HFFc6 (cell line): ENCODE results near the gene MED20. TPM values are rescaled to one million over a fixed set of nuclear protein-coding genes. Genes with fewer than 3 reads are reported as not detected.
A peak's percentile ranks its signal among the peaks of the same experiment; 100 is the strongest.

Experiments
- DNase-seq: peaks from one replicate; pipeline ENCODE4 v3.0.0-alpha.2; 2018
- H3K27ac Mint-ChIP-seq: 2 replicates; pipeline ENCODE4 v1.8.0; 2020; ENCODE audit warnings: mild to moderate bottlenecking, mixed read lengths
- H3K27me3 Mint-ChIP-seq: 2 replicates; pipeline ENCODE4 v1.8.0; 2021; ENCODE audit warnings: mild to moderate bottlenecking, moderate library complexity, mixed read lengths; ENCODE audit not compliant: insufficient read depth
- H3K36me3 Mint-ChIP-seq: 2 replicates; pipeline ENCODE4 v1.8.0; 2021; ENCODE audit warnings: low read depth, mixed read lengths
- H3K4me1 Mint-ChIP-seq: 2 replicates; pipeline ENCODE4 v1.8.0; 2020; ENCODE audit warnings: low read depth, mixed read lengths
- H3K4me3 Mint-ChIP-seq: 2 replicates; pipeline ENCODE4 v1.8.0; 2020; ENCODE audit warnings: mild to moderate bottlenecking, moderate library complexity, mixed read lengths
- H3K9me3 Mint-ChIP-seq: 2 replicates; pipeline ENCODE4 v1.8.0; 2020; ENCODE audit warnings: mild to moderate bottlenecking, mixed read lengths
- total RNA-seq, 6 experiments: library from RNA; stranded (reverse); fragmentation: NEBNext Ultra II Directional; extraction: Animal tissue kit (Norgen Biotek cat#: 25700); gene quantifications; 2 replicates in 1 of 6; 3 replicates in 5 of 6; pipeline ENCODE4 v1.2.3, GENCODE V29; 2021
- TF ChIP-seq, protein P1 (sequence below): fragments of 200-600 bp; sonication (generic); IDR thresholded peaks from 2 replicates; pipeline ENCODE4 v1.5.0; 2021; ENCODE audit warnings: antibody characterized with exemption, mild to moderate bottlenecking

The MED20 gene
- total RNA-seq, 6 experiments from 2014 or later = 22.8 to 28.4 (median 26.0) TPM

DNA sequence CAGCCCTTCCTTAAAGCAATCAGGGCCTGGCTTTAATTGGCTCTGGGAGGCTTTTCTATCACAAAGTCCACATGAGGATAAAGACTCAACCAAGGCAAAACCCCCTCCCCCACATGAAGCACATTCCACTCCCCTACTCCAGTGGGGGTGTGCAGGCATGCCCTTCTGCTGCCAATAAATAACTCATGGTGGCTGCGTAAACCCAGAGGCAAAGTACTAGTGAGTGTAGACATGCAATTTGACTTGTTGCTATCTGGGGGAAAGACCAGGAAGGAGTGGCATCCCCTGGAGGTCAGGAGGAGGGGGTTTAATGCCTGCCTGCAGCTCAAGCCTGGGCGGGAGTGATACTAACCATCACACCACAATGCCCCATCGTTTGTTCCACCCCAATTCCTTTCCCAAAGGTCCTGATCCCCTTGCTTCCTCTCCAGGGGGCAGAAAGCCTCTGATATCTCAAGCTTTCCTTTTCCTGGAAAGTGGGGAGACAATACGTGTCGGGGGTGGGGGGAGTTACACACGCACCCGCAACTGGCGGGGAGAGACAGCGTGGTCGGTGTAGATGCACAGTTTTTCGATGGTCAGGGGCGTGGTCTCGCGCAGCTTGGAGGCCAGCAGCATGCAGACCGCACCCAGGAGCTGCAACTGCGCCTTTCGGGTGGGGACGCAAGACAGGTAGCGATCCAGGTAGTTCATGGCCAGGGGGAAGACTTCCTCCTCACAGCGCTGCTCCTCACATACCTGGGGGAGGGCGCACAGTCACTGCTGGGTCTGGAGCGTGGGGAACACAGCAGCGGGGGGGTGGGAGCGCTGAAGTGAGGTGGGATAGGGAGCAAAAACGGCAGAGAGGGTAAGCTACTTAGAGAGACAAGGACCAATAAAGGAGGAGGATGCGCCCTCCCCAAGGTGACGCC, 19.2 kb upstream of the MED20 start:
- DNase-seq = peak; percentile 37
- TF ChIP-seq, protein P1, sequence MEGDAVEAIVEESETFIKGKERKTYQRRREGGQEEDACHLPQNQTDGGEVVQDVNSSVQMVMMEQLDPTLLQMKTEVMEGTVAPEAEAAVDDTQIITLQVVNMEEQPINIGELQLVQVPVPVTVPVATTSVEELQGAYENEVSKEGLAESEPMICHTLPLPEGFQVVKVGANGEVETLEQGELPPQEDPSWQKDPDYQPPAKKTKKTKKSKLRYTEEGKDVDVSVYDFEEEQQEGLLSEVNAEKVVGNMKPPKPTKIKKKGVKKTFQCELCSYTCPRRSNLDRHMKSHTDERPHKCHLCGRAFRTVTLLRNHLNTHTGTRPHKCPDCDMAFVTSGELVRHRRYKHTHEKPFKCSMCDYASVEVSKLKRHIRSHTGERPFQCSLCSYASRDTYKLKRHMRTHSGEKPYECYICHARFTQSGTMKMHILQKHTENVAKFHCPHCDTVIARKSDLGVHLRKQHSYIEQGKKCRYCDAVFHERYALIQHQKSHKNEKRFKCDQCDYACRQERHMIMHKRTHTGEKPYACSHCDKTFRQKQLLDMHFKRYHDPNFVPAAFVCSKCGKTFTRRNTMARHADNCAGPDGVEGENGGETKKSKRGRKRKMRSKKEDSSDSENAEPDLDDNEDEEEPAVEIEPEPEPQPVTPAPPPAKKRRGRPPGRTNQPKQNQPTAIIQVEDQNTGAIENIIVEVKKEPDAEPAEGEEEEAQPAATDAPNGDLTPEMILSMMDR = no peak
- Mint-ChIP-seq H3K9me3 (no peaks in the 10 kb centered on the region), H3K27ac (peak overlapping the region; percentile 77), H3K4me1 (peaks cover 52% of the 10 kb centered on the region), H3K4me3 (peak overlapping the region; percentile 94), H3K27me3 (no peaks in the 10 kb centered on the region; the same call in 1 of the 2 replicates), H3K36me3 (peaks cover 5% of the 10 kb centered on the region)

DNA sequence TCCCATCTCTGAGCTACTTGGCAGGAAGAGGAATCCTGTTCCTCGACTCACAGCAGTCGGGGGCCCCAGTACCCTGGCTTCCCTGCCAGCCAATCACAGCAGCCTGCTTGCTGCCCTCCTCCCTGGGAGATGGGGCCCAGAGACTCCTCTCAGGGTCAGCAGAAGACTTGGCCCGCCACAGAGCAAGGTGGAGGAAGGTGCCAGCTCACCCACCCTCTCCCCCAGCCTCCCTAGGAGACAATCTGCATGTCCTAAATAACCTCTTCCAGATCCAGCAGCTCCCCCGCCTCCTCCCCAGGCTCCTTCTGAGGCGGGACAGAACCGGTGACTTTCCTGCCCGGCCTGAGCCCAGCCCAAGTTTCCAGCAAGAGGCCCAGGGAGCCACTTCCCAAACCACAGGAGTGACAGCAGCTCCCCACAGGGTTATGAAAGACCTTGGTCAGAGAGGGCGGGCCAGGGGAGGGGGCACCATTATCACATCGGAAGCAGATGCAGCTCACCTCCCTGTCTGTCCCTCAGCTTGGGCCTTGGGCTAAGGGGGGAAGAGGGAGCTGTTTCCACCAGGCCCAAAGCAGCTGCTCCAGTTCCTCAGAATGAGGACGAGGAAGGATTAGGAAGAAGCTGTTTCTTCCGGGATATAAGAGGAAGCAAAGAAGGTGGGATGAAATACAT, 18.4 kb upstream of the MED20 start:
- H3K27ac Mint-ChIP-seq = peak overlapping the region; percentile 77
- peaks cover 9% of the 10 kb centered on the region for H3K36me3 Mint-ChIP-seq
- TF ChIP-seq, protein P1 = no peak
- DNase-seq = peak; percentile 35
- no peaks in the 10 kb centered on the region; the same call in 1 of the 2 replicates for H3K27me3 Mint-ChIP-seq
- H3K4me1 Mint-ChIP-seq = peaks cover 52% of the 10 kb centered on the region
- H3K9me3 Mint-ChIP-seq = no peaks in the 10 kb centered on the region
- H3K4me3 Mint-ChIP-seq = peak overlapping the region; percentile 94

DNA sequence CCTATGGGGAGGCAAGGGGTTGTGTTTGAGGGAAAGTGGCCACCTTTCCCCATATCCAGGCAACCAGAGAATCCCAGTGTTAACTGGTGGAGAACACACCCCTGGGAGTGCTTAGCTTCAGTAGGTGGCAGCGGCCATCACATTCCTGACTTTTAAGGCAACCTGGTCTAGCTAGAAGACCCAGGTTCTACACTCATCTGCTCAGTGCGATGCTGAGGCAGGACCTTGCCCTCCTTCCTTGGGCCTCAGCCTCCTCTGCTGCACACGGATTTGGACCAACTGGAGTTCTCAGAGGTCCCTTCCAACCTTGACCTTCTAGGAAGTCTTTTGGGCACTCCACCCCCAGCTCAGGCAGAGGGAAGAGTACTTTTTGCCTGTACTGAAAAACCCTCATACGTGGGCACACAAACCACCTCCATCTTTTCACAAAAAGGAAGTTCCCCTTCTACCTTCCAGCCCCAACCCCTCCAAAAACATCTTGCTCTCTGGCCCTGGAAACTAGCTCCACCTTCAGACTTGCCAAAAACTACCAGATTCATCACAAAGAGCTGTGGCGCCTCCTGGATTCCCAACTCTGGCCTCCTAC, 17.7 kb upstream of the MED20 start:
- no peak for DNase-seq
- TF ChIP-seq, protein P1 = no peak
- no peaks in the 10 kb centered on the region; the same call in 1 of the 2 replicates for H3K27me3 Mint-ChIP-seq
- peaks cover 11% of the 10 kb centered on the region for H3K36me3 Mint-ChIP-seq
- peak overlapping the region; percentile 94 for H3K4me3 Mint-ChIP-seq
- no peaks in the 10 kb centered on the region for H3K9me3 Mint-ChIP-seq
- peak overlapping the region; percentile 77 for H3K27ac Mint-ChIP-seq
- peaks cover 52% of the 10 kb centered on the region for H3K4me1 Mint-ChIP-seq

DNA sequence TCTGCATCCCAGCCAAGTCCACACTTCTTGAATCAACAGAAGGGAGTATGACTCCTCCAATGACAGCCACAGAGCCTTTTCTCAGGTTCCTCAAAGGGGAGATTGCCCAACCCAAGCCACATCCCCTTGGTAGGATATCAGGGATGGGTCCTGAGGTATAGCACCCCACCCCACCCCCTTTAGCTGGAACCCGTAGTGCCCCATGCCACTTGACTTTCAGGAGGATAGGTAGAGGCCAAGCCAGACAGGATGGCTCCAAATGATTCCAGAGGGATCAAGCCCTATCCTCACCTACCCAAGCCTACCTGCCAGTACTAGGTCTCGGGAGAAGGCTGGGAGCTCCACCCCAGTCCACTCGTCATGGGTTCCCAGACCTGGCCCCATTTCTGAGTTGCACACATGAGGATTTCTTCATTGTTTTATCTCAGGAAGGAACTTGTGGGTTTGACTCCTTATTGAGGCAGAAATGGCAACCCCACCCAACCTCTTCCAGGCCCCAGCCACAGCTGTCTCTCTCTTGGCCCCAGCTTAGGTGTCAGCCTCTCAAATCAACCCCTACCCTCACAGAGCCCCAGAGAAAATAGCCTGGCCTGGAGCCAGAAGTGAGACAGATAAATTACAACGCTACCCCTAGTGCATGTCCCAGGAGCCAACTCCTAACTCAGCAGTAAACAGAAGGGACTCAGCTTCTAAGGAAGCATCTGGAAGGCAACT, 17.1 kb upstream of the MED20 start:
- DNase-seq = no peak
- H3K4me1 Mint-ChIP-seq = peaks cover 52% of the 10 kb centered on the region
- H3K27me3 Mint-ChIP-seq = no peaks in the 10 kb centered on the region; the same call in 1 of the 2 replicates
- peak overlapping the region; percentile 55 for H3K27ac Mint-ChIP-seq
- TF ChIP-seq, protein P1 = no peak
- no peak overlapping the region; the same call in 1 of the 2 replicates for H3K4me3 Mint-ChIP-seq
- peaks cover 11% of the 10 kb centered on the region for H3K36me3 Mint-ChIP-seq
- H3K9me3 Mint-ChIP-seq = no peaks in the 10 kb centered on the region

DNA sequence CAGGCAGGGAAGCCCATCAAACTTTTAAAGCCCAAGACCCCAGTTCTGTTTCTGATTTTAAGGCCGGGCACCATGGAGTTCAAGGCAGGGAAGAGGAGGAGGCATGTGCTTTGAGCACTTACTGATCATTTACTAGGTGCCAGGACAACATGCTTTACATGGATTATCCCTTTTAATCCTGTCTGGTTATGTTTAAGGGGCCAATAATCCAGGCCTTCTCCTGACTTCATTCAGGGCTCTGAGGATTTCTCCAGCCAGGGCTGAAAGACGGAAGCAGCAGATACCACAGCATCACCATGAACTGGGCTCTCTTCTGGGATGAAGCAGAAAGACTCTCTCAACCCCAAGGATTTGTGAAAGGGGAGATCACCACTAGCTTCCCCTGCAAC, 16.5 kb upstream of the MED20 start:
- H3K4me3 Mint-ChIP-seq = no peak overlapping the region; the same call in 1 of the 2 replicates
- peaks cover 11% of the 10 kb centered on the region for H3K36me3 Mint-ChIP-seq
- no peaks in the 10 kb centered on the region for H3K9me3 Mint-ChIP-seq
- TF ChIP-seq, protein P1 = no peak
- H3K27ac Mint-ChIP-seq = no peak overlapping the region; the same call in 1 of the 2 replicates
- H3K4me1 Mint-ChIP-seq = peaks cover 49% of the 10 kb centered on the region
- H3K27me3 Mint-ChIP-seq = no peaks in the 10 kb centered on the region; the same call in 1 of the 2 replicates
- no peak for DNase-seq
